Measurements from ENCODE around the gene PCBP3. TPM values are rescaled to one million over a fixed set of nuclear protein-coding genes. Genes with fewer than 3 reads are reported as not detected.

The PCBP3 gene
- total RNA-seq, 1 donor from 2014 or later = 3.8 TPM

DNA sequence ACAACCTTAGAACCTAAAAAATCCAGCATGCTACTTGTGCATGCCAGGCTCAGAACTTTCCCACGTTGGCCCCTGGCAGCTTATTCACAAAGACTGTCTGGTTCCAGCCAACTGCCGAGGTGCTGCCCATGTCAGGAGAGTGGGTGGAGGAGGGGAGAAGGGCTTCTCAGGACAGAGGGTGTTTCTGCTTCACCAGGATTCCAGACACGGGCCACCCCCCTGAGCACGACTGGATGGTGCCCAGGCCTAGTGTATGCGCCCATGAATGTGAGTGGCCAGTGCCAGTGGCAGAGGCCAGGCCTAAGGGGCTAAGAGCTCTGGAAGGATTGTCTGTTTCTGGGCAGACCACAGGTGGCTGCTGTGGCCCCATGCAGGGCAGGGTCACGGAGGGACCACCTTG lies 189.9 kb downstream of the PCBP3 start:
- Histone ChIP-seq H3K27me3 (no peaks in the 10 kb centered on the region), H3K9me3 (no peaks in the 10 kb centered on the region), H3K4me1 (no peaks in the 10 kb centered on the region), H3K36me3 (no peaks in the 10 kb centered on the region), H3K27ac (no peak overlapping the region), H3K4me3 (no peak overlapping the region)
- no peak for TF ChIP-seq CTCF (IDR thresholded peaks at IDR 0.05)
- DNase-seq (no peak), ATAC-seq (no peak)
- intact Hi-C loops (cut with DNase I) = no loop called here

DNA sequence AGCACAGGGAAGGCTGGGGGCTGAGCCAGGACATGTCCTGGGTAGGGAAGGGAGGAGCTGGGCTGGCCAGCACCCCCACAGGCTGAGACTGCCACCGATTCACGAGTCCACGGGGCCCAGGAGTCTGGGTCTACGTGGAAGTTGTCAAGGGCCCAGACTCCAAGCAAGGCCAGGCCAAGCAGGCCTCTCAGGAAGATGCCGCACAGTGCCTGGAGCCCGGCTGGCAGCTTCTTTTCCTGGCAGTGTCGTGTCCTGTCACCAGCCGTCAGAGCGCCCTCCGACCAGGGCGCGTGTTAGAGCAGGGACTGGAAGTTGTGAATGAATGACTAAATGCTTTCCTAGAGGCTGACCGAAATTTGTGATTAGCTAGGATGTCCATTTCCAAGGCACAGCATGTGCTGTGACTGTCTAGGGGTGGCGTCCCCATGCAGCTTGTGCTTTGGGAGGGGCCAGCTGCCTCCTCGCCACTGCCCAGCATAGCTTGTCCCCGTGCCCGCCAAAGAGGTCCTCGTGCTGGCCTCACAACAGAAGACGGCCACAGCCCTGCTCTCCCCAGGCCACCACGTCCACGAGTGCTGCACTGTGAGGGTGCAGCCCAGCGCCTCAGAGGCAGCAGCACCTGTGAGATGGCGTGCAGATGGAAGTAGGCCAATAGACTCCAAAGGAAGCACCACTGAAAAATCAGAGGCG lies 190.6 kb downstream of the PCBP3 start:
- ATAC-seq = no peak
- Histone ChIP-seq H3K9me3 (no peaks in the 10 kb centered on the region), H3K27me3 (no peaks in the 10 kb centered on the region), H3K4me1 (no peaks in the 10 kb centered on the region), H3K4me3 (no peak overlapping the region), H3K36me3 (no peaks in the 10 kb centered on the region), H3K27ac (no peak overlapping the region)
- DNase-seq = no peak
- intact Hi-C loops (cut with DNase I) = no loop called here
- TF ChIP-seq CTCF (IDR thresholded peaks at IDR 0.05) = no peak

DNA sequence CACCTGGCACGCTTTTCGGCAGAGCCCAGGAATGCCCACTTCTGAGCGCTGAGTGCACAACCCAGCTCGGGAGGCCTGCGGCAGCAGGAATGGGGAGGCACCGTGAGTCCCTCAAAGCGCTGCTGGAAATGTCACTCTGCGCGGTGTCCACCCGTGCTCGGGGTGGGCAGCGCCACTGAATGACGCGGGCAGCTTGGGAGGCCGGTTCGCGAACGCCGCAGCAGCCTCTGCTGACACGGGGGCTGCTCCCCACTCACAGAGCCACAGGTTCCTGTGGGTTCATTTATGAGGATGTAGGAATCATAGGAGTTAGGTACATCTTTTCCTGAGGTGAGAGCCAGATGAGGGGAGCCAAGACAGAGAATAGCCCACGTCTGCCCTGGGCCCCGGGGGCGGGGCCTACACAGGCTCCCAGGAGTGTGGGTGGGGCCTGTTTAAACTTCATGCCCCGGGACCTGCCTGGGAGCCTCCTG lies 191.3 kb downstream of the PCBP3 start:
- H3K4me1 ChIP-seq = no peaks in the 10 kb centered on the region
- H3K27me3 ChIP-seq = no peaks in the 10 kb centered on the region
- ATAC-seq (peak; percentile 10), DNase-seq (no peak)
- H3K36me3 ChIP-seq = no peaks in the 10 kb centered on the region
- no peaks in the 10 kb centered on the region for H3K9me3 ChIP-seq
- no peak overlapping the region for H3K27ac ChIP-seq
- intact Hi-C loops (cut with DNase I) = no loop called here
- H3K4me3 ChIP-seq = no peak overlapping the region
- TF ChIP-seq CTCF (IDR thresholded peaks at IDR 0.05) = no peak

DNA sequence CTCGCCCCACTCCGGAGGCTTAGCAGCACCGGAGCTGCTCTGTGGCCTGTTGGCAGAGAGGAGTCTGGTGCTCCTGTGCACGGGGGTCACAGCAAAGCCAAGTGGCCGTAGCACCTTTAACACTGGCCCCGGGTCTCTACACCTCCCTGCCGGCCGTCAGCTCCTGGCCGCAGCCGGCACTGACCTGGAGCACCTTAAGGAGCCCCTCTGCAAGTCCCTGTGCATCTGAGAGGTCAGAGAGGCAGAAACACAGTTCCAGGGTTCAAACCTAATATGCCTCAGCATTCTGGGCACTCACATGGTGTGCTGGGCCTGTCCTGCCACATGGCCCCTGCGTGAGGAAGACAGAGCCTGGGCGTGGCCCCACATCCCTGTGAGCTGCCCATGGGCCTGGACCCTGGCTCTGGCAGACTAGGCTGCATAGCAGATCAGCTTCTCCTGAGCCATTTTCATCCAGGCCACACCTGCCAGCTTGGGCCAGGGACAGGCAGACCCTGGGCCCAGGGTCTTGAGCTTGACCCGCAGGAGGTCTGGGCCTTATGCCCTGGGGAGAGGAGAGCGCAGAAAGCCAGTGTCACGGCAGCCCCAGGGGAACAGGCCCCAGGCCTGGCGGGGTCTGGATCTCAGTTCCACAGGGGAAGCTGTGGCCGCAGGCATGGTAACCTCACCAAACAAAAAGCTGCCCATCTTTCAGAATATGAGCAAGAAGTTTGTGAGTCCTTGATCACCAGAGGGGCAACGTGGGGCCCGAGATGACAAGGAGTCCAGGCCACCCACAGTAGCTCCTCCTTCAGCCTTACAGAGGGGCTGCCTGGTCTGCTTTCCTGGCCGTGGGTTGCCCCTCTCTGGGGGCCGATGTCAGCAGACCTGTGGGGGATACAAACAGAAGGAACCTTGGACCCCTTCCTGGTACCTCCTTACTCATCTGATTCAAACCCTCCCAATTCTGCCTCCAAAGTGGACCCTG lies 192.1 kb downstream of the PCBP3 start:
- TF ChIP-seq CTCF (IDR thresholded peaks at IDR 0.05) = no peak
- intact Hi-C loops (cut with DNase I) = no loop called here
- no peaks in the 10 kb centered on the region for H3K4me1 ChIP-seq
- no peaks in the 10 kb centered on the region for H3K27me3 ChIP-seq
- no peak overlapping the region for H3K27ac ChIP-seq
- ATAC-seq (peak; percentile 6), DNase-seq (no peak)
- no peaks in the 10 kb centered on the region for H3K36me3 ChIP-seq
- peaks cover under 1% of the 10 kb centered on the region for H3K9me3 ChIP-seq
- H3K4me3 ChIP-seq = no peak overlapping the region

- Histone ChIP-seq H3K4me3 (no peak overlapping the region), H3K9me3 (peaks cover 7% of the 10 kb centered on the region), H3K27ac (no peak overlapping the region), H3K27me3 (no peaks in the 10 kb centered on the region), H3K4me1 (no peaks in the 10 kb centered on the region), H3K36me3 (no peaks in the 10 kb centered on the region)
- no peak for DNase-seq
- no peak for TF ChIP-seq CTCF (IDR thresholded peaks at IDR 0.05)
- intact Hi-C loops (cut with DNase I) = no loop called here
- ATAC-seq = no peak
These were observed 192.7 kb downstream of the PCBP3 start for GRCh38 chr21:45836268-45836655.
